ENCODE data around the gene APOBEC3A. TPM values are rescaled to one million over a fixed set of nuclear protein-coding genes. Genes with fewer than 3 reads are reported as not detected.

Gene APOBEC3A
- total and polyA plus RNA-seq, 2 of the 13 experiments (the other 11 are each of a cell fraction or from before 2014, with no cell fraction given): not detected

- TF ChIP-seq JDP2 (CRISPR knock-in tag; IDR thresholded peaks at IDR 0.05; ENCODE audit: borderline replicate concordance) (no peak), NFYB (CRISPR knock-in tag; IDR thresholded peaks at IDR 0.05) (peak; percentile 82), PLRG1 (conservative IDR thresholded peaks at IDR 0.05) (no peak), PTBP1 (IDR thresholded peaks at IDR 0.05; ENCODE audit: low read depth, low read length, poor library complexity, severe bottlenecking) (no peak), HOXA9 (CRISPR knock-in tag; IDR thresholded peaks at IDR 0.05; ENCODE audit: borderline replicate concordance) (no peak), ZNF138 (CRISPR knock-in tag; IDR thresholded peaks at IDR 0.05; ENCODE audit: low read depth) (no peak), TOE1 (CRISPR knock-in tag; IDR thresholded peaks at IDR 0.05) (no peak), POLR2G (IDR thresholded peaks at IDR 0.05; ENCODE audit: low read depth, low read length) (peak; percentile 64), ZNF292 (CRISPR knock-in tag; IDR thresholded peaks at IDR 0.05; ENCODE audit: borderline replicate concordance, low read depth) (no peak), TFDP1 (CRISPR knock-in tag; IDR thresholded peaks at IDR 0.05; ENCODE audit: borderline replicate concordance) (no peak), ZFYVE20 (CRISPR knock-in tag; IDR thresholded peaks at IDR 0.05; ENCODE audit: borderline replicate concordance, low read depth) (no peak), CBFB (CRISPR knock-in tag; IDR thresholded peaks at IDR 0.05) (no peak), ZNF569 (CRISPR knock-in tag; IDR thresholded peaks at IDR 0.05; ENCODE audit: borderline replicate concordance) (no peak), ATF3 (CRISPR knock-in tag; IDR thresholded peaks at IDR 0.05) (no peak), ESRRA (CRISPR knock-in tag; IDR thresholded peaks at IDR 0.05; ENCODE audit: low read depth) (no peak), FOXK2 (IDR thresholded peaks at IDR 0.05) (no peak), ETV5 (CRISPR knock-in tag; IDR thresholded peaks at IDR 0.05; ENCODE audit: borderline replicate concordance) (no peak), ZMYM3 (CRISPR knock-in tag; IDR thresholded peaks at IDR 0.05) (no peak), HCFC1 (IDR thresholded peaks at IDR 0.05; ENCODE audit: low read depth, low read length) (no peak), POLR2A (IDR thresholded peaks at IDR 0.05; ENCODE audit: insufficient read depth in 1 of 2, low read depth in 2 of 2, low read length in 2 of 2) (peak; percentile 36 to 48; a peak in 1 of 4 replicates), POLR2AphosphoS2 (IDR thresholded peaks at IDR 0.05; ENCODE audit: low read depth, low read length) (no peak)
- TF ChIP-seq, protein P1, sequence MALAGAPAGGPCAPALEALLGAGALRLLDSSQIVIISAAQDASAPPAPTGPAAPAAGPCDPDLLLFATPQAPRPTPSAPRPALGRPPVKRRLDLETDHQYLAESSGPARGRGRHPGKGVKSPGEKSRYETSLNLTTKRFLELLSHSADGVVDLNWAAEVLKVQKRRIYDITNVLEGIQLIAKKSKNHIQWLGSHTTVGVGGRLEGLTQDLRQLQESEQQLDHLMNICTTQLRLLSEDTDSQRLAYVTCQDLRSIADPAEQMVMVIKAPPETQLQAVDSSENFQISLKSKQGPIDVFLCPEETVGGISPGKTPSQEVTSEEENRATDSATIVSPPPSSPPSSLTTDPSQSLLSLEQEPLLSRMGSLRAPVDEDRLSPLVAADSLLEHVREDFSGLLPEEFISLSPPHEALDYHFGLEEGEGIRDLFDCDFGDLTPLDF (CRISPR knock-in tag; IDR thresholded peaks at IDR 0.05): no peak
- TF ChIP-seq, protein P2, sequence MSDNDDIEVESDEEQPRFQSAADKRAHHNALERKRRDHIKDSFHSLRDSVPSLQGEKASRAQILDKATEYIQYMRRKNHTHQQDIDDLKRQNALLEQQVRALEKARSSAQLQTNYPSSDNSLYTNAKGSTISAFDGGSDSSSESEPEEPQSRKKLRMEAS (IDR thresholded peaks at IDR 0.05): peak; percentile 14
- TF ChIP-seq, protein P3, sequence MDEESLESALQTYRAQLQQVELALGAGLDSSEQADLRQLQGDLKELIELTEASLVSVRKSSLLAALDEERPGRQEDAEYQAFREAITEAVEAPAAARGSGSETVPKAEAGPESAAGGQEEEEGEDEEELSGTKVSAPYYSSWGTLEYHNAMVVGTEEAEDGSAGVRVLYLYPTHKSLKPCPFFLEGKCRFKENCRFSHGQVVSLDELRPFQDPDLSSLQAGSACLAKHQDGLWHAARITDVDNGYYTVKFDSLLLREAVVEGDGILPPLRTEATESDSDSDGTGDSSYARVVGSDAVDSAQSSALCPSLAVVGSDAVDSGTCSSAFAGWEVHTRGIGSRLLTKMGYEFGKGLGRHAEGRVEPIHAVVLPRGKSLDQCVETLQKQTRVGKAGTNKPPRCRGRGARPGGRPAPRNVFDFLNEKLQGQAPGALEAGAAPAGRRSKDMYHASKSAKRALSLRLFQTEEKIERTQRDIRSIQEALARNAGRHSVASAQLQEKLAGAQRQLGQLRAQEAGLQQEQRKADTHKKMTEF (CRISPR knock-in tag; IDR thresholded peaks at IDR 0.05): no peak
- TF ChIP-seq, protein P4, sequence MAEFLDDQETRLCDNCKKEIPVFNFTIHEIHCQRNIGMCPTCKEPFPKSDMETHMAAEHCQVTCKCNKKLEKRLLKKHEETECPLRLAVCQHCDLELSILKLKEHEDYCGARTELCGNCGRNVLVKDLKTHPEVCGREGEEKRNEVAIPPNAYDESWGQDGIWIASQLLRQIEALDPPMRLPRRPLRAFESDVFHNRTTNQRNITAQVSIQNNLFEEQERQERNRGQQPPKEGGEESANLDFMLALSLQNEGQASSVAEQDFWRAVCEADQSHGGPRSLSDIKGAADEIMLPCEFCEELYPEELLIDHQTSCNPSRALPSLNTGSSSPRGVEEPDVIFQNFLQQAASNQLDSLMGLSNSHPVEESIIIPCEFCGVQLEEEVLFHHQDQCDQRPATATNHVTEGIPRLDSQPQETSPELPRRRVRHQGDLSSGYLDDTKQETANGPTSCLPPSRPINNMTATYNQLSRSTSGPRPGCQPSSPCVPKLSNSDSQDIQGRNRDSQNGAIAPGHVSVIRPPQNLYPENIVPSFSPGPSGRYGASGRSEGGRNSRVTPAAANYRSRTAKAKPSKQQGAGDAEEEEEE (CRISPR knock-in tag; IDR thresholded peaks at IDR 0.05; ENCODE audit: borderline replicate concordance): no peak
These were observed 33.7 kb upstream of the APOBEC3A start (continued) for GRCh38 chr22:38923463-38924346.
